SW480 (cell line): Measurements from ENCODE around the gene COPB1.

Experiments used
- DNase-seq: peaks from one replicate; pipeline ENCODE4 v3.0.0-alpha.2; 2016; ENCODE audit warnings: low spot score

Gene COPB1

GRCh38 chr11:14513800-14514199 is 14.2 kb upstream of the COPB1 start:
- no peak for DNase-seq

GRCh38 chr11:14506532-14506931 is 6.9 kb upstream of the COPB1 start:
- no peak for DNase-seq

GRCh38 chr11:14503023-14503422 is 3.4 kb upstream of the COPB1 start:
- no peak for DNase-seq

- no peak for DNase-seq
Observed at GRCh38 chr11:14502039-14502438, 2.4 kb upstream of the COPB1 start.

GRCh38 chr11:14500181-14500651 is 605 bp upstream of the COPB1 start:
- DNase-seq, result peak; percentile 69

GRCh38 chr11:14499178-14499559 is 442 bp downstream of the COPB1 start:
- DNase-seq, result peak; percentile 29

- peak; percentile 31 for DNase-seq
Observed at GRCh38 chr11:14480716-14481115, 18.9 kb downstream of the COPB1 start.

GRCh38 chr11:14471127-14471526 is 28.5 kb downstream of the COPB1 start:
- no peak for DNase-seq

GRCh38 chr11:14463623-14464022 is 36.0 kb downstream of the COPB1 start:
- no peak for DNase-seq

GRCh38 chr11:14460147-14460546 is 39.5 kb downstream of the COPB1 start:
- no peak for DNase-seq

- DNase-seq, result no peak
Observed at GRCh38 chr11:14458377-14458776, 41.2 kb downstream of the COPB1 start.

- no peak for DNase-seq
Observed at GRCh38 chr11:14455648-14456430, 43.8 kb downstream of the COPB1 start.

GRCh38 chr11:14454861-14455632 is 44.6 kb downstream of the COPB1 start:
- peak; percentile 25 for DNase-seq

- DNase-seq, result no peak
Observed at GRCh38 chr11:14451825-14452224, 47.8 kb downstream of the COPB1 start.

- DNase-seq, result no peak
Observed at GRCh38 chr11:14449302-14449714, 50.3 kb downstream of the COPB1 start.

GRCh38 chr11:14448240-14448639 is 51.4 kb downstream of the COPB1 start:
- no peak for DNase-seq

GRCh38 chr11:14446701-14447169 is 52.9 kb downstream of the COPB1 start:
- DNase-seq, result no peak

GRCh38 chr11:14445542-14446530 is 53.8 kb downstream of the COPB1 start:
- DNase-seq, result no peak

- no peak for DNase-seq
Observed at GRCh38 chr11:14444441-14445189, 55.0 kb downstream of the COPB1 start.

- no peak for DNase-seq
Observed at GRCh38 chr11:14443638-14444037, 56.0 kb downstream of the COPB1 start.
